T-cell (primary cell): ENCODE results near the gene DOCK9. TPM values are rescaled to one million over a fixed set of nuclear protein-coding genes. Genes with fewer than 3 reads are reported as not detected.

Experiments
- ATAC-seq, 4 experiments: fragments of 200-7000 bp in 3 of 4; fragments of 150-1000 bp in 1 of 4; cut with Tn5 transposase; replicated peaks in 1 of 4; 1 replicate in 3 of 4; 2 replicates in 1 of 4; pipeline ENCODE4 v1.10.0; 2021; ENCODE audit warnings: moderate library complexity in 3 of 4, mild to moderate bottlenecking in 2 of 4, moderate number of reproducible peaks in 1 of 4
- CTCF ChIA-PET, 2 donors: fragments of 300-600 bp; sonication (Branson Sonifier 250); formaldehyde crosslinking; loops; one replicate each; lab custom pipeline; 2022; ENCODE audit warnings: antibody characterized with exemption in 2 of 2; lab: Charles Lee
- POLR2A ChIA-PET, 2 donors: fragments of 300-600 bp; sonication (Branson Sonifier 250); formaldehyde crosslinking; loops; one replicate each; lab custom pipeline; 2022; ENCODE audit warnings: antibody characterized with exemption in 2 of 2; lab: Charles Lee
- DNase-seq, 35 experiments: peaks; one replicate each; pipeline versions ENCODE4 v3.0.0 to v3.0.0-alpha.2; 2013 to 2023
- H3K27ac ChIP-seq: one replicate; pipeline ENCODE4 v1.5.1; 2013; ENCODE audit warnings: low read length
- H3K27me3 ChIP-seq, 2 experiments: replicated peaks in 1 of 2; 1 replicate in 1 of 2; 2 replicates in 1 of 2; pipeline versions ENCODE4 v1.6.1 to v1.7.0; 2013; ENCODE audit warnings: low read length in 1 of 2, mixed read lengths in 1 of 2; ENCODE audit not compliant: control insufficient read depth in 2 of 2, insufficient read depth in 2 of 2; ENCODE audit errors: extremely low read depth in 1 of 2
- H3K36me3 ChIP-seq, 2 donors: 1 replicate in 1 of 2; 2 replicates in 1 of 2; pipeline versions ENCODE4 v1.6.1 to v1.7.0; 2013; ENCODE audit warnings: low read length in 1 of 2; ENCODE audit not compliant: control insufficient read depth in 2 of 2, insufficient read depth in 1 of 2; ENCODE audit errors: extremely low read depth in 1 of 2
- H3K4me1 ChIP-seq, 2 experiments: 1 replicate in 1 of 2; 2 replicates in 1 of 2; pipeline versions ENCODE4 v1.6.1 to v1.7.0; 2013; ENCODE audit warnings: low read length in 2 of 2, mixed read lengths in 1 of 2; ENCODE audit not compliant: insufficient read depth in 2 of 2, control insufficient read depth in 1 of 2; ENCODE audit errors: extremely low read depth in 1 of 2
- H3K4me3 ChIP-seq, 2 donors: 1 replicate in 1 of 2; 2 replicates in 1 of 2; pipeline versions ENCODE4 v1.5.1 to v1.7.0; 2013; ENCODE audit warnings: mild to moderate bottlenecking in 2 of 2, low read length in 1 of 2, moderate library complexity in 1 of 2; ENCODE audit not compliant: control insufficient read depth in 1 of 2; ENCODE audit errors: extremely low read depth in 1 of 2
- H3K9me3 ChIP-seq: 2 replicates; pipeline ENCODE4 v1.7.0; 2013
- H3K27ac Mint-ChIP-seq, 2 donors: one replicate each; pipeline ENCODE4 v1.8.0; 2020 to 2021; ENCODE audit warnings: mild to moderate bottlenecking in 2 of 2, mixed read lengths in 2 of 2
- H3K27me3 Mint-ChIP-seq, 2 donors: one replicate each; pipeline ENCODE4 v1.8.0; 2021 to 2022; ENCODE audit warnings: mixed read lengths in 2 of 2
- H3K36me3 Mint-ChIP-seq: one replicate; pipeline ENCODE4 v1.8.0; 2021; ENCODE audit warnings: mixed read lengths
- H3K4me1 Mint-ChIP-seq, 3 donors: one replicate each; pipeline ENCODE4 v1.8.0; 2020 to 2022; ENCODE audit warnings: mixed read lengths in 3 of 3, mild to moderate bottlenecking in 1 of 3
- H3K4me3 Mint-ChIP-seq, 3 donors: one replicate each; pipeline ENCODE4 v1.8.0; 2020 to 2022; ENCODE audit warnings: mild to moderate bottlenecking in 3 of 3, mixed read lengths in 3 of 3, moderate library complexity in 3 of 3
- H3K9me3 Mint-ChIP-seq, 3 donors: one replicate each; pipeline ENCODE4 v1.8.0; 2020 to 2022; ENCODE audit warnings: mixed read lengths in 3 of 3
- WGBS: methylation state at CpG from one replicate; pipeline ENCODE4 v1.1.5; 2013; ENCODE audit warnings: missing lambda C conversion rate; ENCODE audit not compliant: insufficient coverage; 5-methylcytosine and 5-hydroxymethylcytosine counted together
- total RNA-seq, 35 experiments: library from RNA in 6 of 35; stranded (reverse) in 6 of 35; fragments of 120-200 nt in 1 of 35; gene quantifications; one replicate each; pipeline versions ENCODE4 v1.2.1 to v1.2.4 and lab custom pipeline; 2013 to 2026

DOCK9 gene
- total RNA-seq, 5 donors from 2014 or later (not counting 1 experiment from before 2014, with no cell fraction given), result 96.2 to 170 (median 162) TPM

GRCh38 chr13:98938801-98939200 is 39.1 kb downstream of the DOCK9 start:
- Mint-ChIP-seq H3K4me3 (no peak overlapping the region), H3K27me3 (no peaks in the 10 kb centered on the region), H3K4me1 (peaks cover 27 to 40% (median 37%) of the 10 kb centered on the region in 3 donors), H3K9me3 (peaks cover 4 to 15% (median 10%) of the 10 kb centered on the region in 3 donors), H3K36me3 (peaks cover 23% of the 10 kb centered on the region), H3K27ac (peak overlapping the region in 1 of 2 donors; percentile 50)
- CTCF ChIA-PET, result no interaction called here
- Histone ChIP-seq H3K27me3 (no peaks in the 10 kb centered on the region), H3K4me1 (no peaks in the 10 kb centered on the region), H3K27ac (no peak overlapping the region), H3K9me3 (no peaks in the 10 kb centered on the region), H3K4me3 (no peak overlapping the region), H3K36me3 (no peaks in the 10 kb centered on the region)
- ATAC-seq (no peak), DNase-seq (no peak)
- WGBS, result 90% methylated on average over 3 of the region's 3 CpGs
- POLR2A ChIA-PET, result no interaction called here

DNA sequence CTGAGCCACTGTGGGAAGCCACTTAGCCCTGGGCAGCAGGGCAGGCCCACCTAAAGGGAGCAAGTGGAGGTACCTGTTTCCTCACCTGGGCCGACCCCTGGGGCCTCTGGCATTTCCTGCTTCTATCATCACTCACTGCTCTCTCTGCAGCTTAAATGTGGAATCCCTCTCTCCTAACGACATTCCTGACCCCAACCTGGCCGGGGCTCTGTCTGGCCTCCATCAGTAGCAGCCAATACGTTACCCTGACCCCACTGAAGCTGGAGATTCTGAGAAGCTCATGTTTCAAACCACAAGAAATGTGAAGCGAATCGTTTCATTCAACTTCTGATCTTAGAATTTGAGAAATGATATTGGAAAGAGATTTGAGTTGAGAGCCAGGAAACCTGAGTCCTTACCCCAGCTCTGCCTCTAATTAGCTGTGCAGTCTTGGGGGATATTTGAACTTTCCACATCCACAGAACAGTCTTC is 39.9 kb downstream of the DOCK9 start:
- ChIA-PET CTCF (interaction anchor here in 1 of 2 donors (0.5 kb wide), 1 partner anchor 10 kb away, joined by 5 read pairs; no protein-coding TSS in a partner anchor), POLR2A (interaction anchor here (0.5 to 0.7 kb wide), 2 partner anchors 63 to 1709 kb away, joined by 5 to 6 read pairs; no protein-coding TSS in a partner anchor)
- H3K9me3 Mint-ChIP-seq, result peaks cover 4 to 21% (median 10%) of the 10 kb centered on the region in 3 donors
- no peak for ATAC-seq
- H3K4me1 Mint-ChIP-seq, result peaks cover 27 to 40% (median 34%) of the 10 kb centered on the region in 3 donors
- 72% methylated on average over 2 of the region's 6 CpGs for WGBS
- H3K36me3 Mint-ChIP-seq, result peaks cover 27% of the 10 kb centered on the region
- no peak overlapping the region for H3K4me3 ChIP-seq
- H3K27me3 Mint-ChIP-seq, result no peaks in the 10 kb centered on the region
- DNase-seq, result no peak
- H3K4me3 Mint-ChIP-seq, result no peak overlapping the region
- H3K9me3 ChIP-seq, result no peaks in the 10 kb centered on the region
- no peaks in the 10 kb centered on the region for H3K27me3 ChIP-seq
- no peaks in the 10 kb centered on the region for H3K4me1 ChIP-seq
- no peaks in the 10 kb centered on the region for H3K36me3 ChIP-seq
- H3K27ac Mint-ChIP-seq, result peak overlapping the region; percentile 8 to 21
- H3K27ac ChIP-seq, result no peak overlapping the region

DNA sequence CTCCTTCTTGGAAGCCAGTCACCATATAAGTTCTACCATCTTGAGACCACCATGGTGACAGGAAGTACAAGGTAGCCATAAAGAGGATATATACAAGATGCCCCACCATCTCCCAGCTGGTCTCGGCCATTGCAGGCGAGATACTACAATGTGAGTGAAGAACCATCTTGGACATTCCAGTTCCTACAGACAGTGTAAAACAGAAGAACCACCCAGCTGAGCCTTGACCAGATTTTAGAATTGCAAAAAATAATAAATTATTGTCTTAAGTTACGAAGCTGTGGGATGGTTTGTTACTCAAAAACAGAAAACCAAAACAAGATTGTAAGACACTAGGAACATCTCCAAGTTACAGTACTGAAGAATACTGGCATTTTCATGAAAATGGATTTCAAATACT is 43.6 kb downstream of the DOCK9 start:
- no peaks in the 10 kb centered on the region for H3K9me3 ChIP-seq
- ChIA-PET POLR2A (interaction anchor here in 1 of 2 donors (0.7 kb wide), 1 partner anchor 22 kb away, joined by 3 read pairs; no protein-coding TSS in a partner anchor), CTCF (interaction anchor here (0.6 to 1.0 kb wide), 2 partner anchors 76 to 94 kb away, joined by 3 read pairs; no protein-coding TSS in a partner anchor)
- WGBS, result no CpG with 5 or more reads among the region's 3 CpGs
- Mint-ChIP-seq H3K4me3 (no peak overlapping the region), H3K27me3 (no peaks in the 10 kb centered on the region), H3K36me3 (peaks cover 30% of the 10 kb centered on the region), H3K9me3 (peaks cover 4 to 21% (median 10%) of the 10 kb centered on the region in 3 donors), H3K4me1 (peaks cover 19 to 24% (median 23%) of the 10 kb centered on the region in 3 donors), H3K27ac (no peak overlapping the region)
- no peak overlapping the region for H3K27ac ChIP-seq
- no peaks in the 10 kb centered on the region for H3K36me3 ChIP-seq
- no peaks in the 10 kb centered on the region for H3K27me3 ChIP-seq
- no peak for ATAC-seq
- H3K4me1 ChIP-seq, result peaks cover 0 to 5% of the 10 kb centered on the region in 2 experiments
- DNase-seq, result no peak
- no peak overlapping the region for H3K4me3 ChIP-seq

DNA sequence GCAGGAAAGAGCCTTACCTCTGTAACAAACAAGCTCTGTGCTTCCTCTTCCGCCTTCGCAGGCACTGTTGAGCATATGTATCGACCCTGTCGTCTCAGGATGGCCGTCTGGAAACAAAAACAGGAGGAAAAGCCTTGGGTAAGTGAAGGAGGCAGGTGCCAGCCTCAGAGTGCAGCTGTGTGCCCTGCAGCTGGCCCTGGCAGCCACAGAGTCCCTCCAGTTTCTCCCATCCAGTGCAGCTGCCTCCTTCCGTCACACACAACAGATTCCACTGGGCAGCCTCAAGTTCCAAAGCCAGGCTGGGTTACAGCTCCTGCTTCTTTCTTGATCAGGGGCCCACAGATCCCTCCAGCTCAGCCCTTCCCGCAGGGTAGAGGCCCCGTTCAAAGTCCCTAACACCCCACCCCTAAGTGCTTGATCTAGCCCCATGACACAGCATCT is 47.7 kb downstream of the DOCK9 start:
- Histone ChIP-seq H3K9me3 (no peaks in the 10 kb centered on the region), H3K27ac (peak overlapping the region; percentile 13), H3K27me3 (no peaks in the 10 kb centered on the region), H3K4me3 (peak overlapping the region in 1 of 2 donors; percentile 64), H3K36me3 (peaks cover 0 to 6% of the 10 kb centered on the region in 2 donors), H3K4me1 (peaks cover 2 to 5% of the 10 kb centered on the region in 2 experiments)
- DNase-seq (peak in 10 of 35 experiments; percentile 4 to 33 (median 14)), ATAC-seq (peak in 3 of 4 experiments; percentile 36 to 53 (median 44))
- peaks cover 45% of the 10 kb centered on the region for H3K36me3 Mint-ChIP-seq
- ChIA-PET POLR2A (interaction anchor here in 1 of 2 donors (0.5 kb wide), 1 partner anchor 180 kb away, joined by 3 read pairs; no protein-coding TSS in a partner anchor), CTCF (no interaction called here)
- no peaks in the 10 kb centered on the region for H3K27me3 Mint-ChIP-seq
- WGBS, result 64% methylated on average over 2 of the region's 8 CpGs
- H3K9me3 Mint-ChIP-seq, result peaks cover 4 to 17% (median 10%) of the 10 kb centered on the region in 3 donors
- H3K4me1 Mint-ChIP-seq, result peaks cover 9 to 17% (median 10%) of the 10 kb centered on the region in 3 donors
- H3K4me3 Mint-ChIP-seq, result peak overlapping the region; percentile 45 to 63 (median 53)
- peak overlapping the region; percentile 82 to 89 for H3K27ac Mint-ChIP-seq

GRCh38 chr13:98927951-98928927 is 49.6 kb downstream of the DOCK9 start:
- no peak overlapping the region for H3K27ac Mint-ChIP-seq
- no peak overlapping the region for H3K4me3 Mint-ChIP-seq
- no peak overlapping the region for H3K4me3 ChIP-seq
- WGBS, result 100% methylated on average over 1 of the region's 2 CpGs
- peaks cover 0 to under 1% (median 0%) of the 10 kb centered on the region in 3 donors for H3K9me3 Mint-ChIP-seq
- H3K4me1 ChIP-seq, result peaks cover 2 to 5% of the 10 kb centered on the region in 2 experiments
- peaks cover 0 to 10% of the 10 kb centered on the region in 2 donors for H3K36me3 ChIP-seq
- H3K27ac ChIP-seq, result no peak overlapping the region
- H3K27me3 Mint-ChIP-seq, result no peaks in the 10 kb centered on the region
- ChIA-PET POLR2A (no interaction called here), CTCF (no interaction called here)
- H3K4me1 Mint-ChIP-seq, result peaks cover 9 to 15% (median 10%) of the 10 kb centered on the region in 3 donors
- H3K9me3 ChIP-seq, result no peaks in the 10 kb centered on the region
- ATAC-seq (no peak), DNase-seq (no peak)
- peaks cover 43% of the 10 kb centered on the region for H3K36me3 Mint-ChIP-seq
- H3K27me3 ChIP-seq, result no peaks in the 10 kb centered on the region

DNA sequence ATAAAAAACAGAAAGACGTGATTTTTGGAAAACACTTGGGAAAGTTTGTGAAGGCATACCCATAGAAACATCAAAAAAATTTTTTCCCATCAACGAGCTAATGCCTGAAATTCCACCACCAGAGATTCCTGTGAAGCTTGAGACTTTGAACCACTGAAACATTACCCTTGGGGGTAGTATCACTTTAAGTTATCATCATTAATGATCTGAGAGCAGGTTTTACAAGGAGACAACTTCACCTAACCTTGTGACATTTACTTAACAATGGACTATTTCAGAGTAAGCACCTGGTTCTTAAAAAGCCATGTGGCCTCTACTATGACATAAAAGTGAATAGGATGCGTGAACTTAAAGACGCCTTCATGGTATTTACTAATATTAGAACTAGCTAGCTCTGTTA is 51.9 kb downstream of the DOCK9 start:
- H3K4me3 ChIP-seq, result no peak overlapping the region
- peaks cover 2 to 5% of the 10 kb centered on the region in 2 experiments for H3K4me1 ChIP-seq
- H3K4me3 Mint-ChIP-seq, result no peak overlapping the region
- ChIA-PET POLR2A (no interaction called here), CTCF (no interaction called here)
- H3K4me1 Mint-ChIP-seq, result peaks cover 12 to 18% (median 17%) of the 10 kb centered on the region in 3 donors
- H3K27ac ChIP-seq, result no peak overlapping the region
- peaks cover 60% of the 10 kb centered on the region for H3K36me3 Mint-ChIP-seq
- DNase-seq (no peak), ATAC-seq (no peak)
- no peaks in the 10 kb centered on the region for H3K9me3 Mint-ChIP-seq
- no CpG with 5 or more reads among the region's 4 CpGs for WGBS
- no peaks in the 10 kb centered on the region for H3K27me3 ChIP-seq
- no peaks in the 10 kb centered on the region for H3K9me3 ChIP-seq
- H3K36me3 ChIP-seq, result peaks cover 0 to 25% of the 10 kb centered on the region in 2 donors
- no peaks in the 10 kb centered on the region for H3K27me3 Mint-ChIP-seq
- H3K27ac Mint-ChIP-seq, result no peak overlapping the region
